Suppressor macrophage (primary cell): ENCODE measurements around the gene OTOP1.
"Not testable (repeated sequence)": the region's sequence is repeated elsewhere in the genome, so short reads cannot be mapped to it uniquely, and the experiment has no call there.

Experiments
- DNase-seq, 4 experiments: peaks; one replicate each; pipeline ENCODE4 v3.0.0-alpha.2; 2020 to 2022
- total RNA-seq, 17 experiments: gene quantifications; one replicate each; lab custom pipeline; 2026; ENCODE audit warnings: mixed read lengths in 6 of 17, inconsistent platforms in 3 of 17; lab: John Stamatoyannopoulos, UW

The OTOP1 gene, protein sequence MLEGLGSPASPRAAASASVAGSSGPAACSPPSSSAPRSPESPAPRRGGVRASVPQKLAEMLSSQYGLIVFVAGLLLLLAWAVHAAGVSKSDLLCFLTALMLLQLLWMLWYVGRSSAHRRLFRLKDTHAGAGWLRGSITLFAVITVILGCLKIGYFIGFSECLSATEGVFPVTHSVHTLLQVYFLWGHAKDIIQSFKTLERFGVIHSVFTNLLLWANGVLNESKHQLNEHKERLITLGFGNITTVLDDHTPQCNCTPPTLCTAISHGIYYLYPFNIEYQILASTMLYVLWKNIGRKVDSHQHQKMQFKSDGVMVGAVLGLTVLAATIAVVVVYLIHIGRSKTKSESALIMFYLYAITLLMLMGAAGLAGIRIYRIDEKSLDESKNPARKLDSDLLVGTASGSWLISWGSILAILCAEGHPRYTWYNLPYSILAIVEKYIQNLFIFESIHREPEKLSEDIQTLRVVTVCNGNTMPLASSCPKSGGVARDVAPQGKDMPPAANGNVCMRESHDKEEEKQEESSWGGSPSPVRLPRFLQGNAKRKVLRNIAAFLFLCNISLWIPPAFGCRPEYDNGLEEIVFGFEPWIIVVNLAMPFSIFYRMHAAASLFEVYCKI
- total RNA-seq: 0 to 0.55 (median 0) reads per million in 17 experiments

DNA sequence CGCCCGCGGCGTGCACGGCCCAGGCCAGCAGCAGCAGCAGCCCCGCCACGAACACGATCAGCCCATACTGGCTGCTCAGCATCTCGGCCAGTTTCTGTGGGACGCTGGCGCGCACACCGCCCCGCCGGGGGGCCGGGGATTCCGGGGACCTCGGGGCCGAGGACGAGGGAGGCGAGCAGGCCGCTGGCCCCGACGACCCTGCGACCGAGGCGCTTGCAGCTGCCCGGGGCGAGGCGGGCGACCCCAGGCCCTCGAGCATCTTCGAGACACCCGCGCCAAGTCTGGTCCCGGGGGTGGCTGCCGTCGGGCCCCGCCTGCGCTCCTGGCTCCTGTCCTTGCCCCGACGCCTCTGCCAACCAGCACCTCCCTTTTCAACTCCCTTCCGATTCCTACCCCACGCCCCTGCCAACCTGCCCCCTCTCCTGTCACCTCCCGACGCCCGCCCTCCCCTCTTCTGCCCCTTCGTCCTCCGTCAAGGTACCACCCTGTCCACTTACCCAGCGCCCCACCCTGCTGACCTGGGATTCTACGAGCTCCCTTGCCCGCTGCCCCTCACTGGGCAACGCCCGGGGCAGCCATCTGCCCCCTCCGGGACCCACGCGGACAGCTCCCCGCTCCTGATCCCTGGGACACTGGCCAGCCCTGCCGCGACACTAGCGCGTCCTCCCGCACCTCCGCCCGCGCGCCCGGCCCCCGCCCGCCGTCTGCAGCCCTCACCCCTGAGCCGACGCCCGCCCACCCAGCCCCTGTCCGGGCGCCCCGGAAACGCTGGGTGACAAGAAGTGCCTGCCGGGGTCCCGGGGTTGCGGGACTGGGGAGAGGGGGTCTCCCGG lies at the start of gene OTOP1:
TSS of gene OTOP1 (minus strand) at position 324 of the 833 bp plus-strand sequence. CDS start at position 259, 65 bp downstream.
- DNase-seq: no peak

DNA sequence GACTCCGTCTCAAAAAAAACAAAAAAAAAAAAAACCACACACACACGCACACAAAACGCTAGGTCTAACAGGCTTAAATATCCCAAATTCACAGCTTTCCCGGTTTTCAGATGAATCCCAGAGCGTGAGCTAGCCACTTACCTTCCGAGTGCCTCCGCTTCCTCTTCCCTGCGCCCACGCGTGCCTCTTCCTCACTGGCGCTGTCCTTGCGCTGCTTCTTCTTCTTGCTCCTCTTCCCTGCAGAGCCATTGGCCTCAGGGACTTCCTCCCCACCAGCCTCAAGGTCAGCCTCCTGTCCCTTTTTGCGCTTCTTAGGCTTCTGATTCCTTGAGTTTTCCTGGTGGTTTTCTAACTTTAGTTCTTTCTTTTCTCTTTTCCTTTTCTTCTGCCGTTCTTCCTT lies 47.5 kb upstream of the OTOP1 start:
- no peak for DNase-seq

DNA sequence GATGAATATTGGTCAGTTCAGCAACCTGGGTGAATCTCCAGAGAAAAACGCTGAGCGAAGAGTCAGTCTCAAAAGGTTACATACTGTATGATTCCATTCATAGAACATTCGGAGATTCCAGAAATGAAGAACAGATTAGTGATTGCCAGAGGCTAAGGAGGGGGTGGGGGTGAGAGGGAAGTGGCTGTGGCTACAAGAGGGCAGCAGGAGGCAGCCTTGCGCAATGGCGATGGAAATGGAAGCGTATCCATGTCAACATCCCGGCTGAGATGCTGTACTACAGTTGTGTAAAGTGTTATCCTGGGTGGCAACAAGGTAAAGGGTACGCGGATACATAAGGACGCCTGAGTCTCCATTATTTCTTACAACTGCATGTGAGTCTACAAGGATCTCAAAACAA lies 45.2 kb upstream of the OTOP1 start:
- DNase-seq: peak; percentile 26 to 65 (median 44)

DNA sequence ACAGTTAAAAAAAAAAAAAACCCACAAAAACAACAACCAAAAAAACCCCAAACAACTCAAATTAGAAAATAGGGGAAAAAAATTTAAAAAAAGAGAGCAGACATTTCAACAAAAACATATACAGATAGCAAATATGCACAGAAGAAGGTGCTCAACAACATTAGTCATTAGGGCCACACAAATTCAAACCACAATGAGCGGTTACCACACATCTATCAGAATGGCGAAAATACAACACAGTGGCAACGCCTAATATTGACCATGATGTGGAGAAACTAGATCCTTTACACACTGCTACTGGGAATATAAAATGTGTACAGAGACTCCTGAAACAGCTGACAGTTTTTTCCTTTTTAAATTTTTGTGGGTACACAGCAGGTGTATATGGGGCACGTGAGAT lies 43.8 kb upstream of the OTOP1 start:
- peak; percentile 12 to 47 (median 22) for DNase-seq

DNA sequence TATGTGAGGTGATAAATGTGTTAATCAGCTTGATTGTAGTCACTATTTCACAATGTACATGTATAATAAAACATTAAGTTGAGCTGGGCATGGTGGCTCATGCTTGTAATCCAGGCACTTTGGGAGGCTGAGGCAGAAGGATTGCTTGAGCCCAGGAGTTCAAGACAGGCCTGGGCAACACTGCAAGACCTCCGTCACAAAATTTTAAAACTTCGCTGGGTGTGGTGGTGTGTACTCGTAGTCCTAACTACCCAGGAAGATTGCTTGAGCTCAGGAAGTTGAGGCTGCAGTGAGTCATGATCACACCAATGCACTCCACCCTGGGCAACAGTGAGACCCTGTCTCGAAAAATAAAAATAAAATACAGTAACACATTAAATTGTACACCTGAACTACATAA lies 43.1 kb upstream of the OTOP1 start:
- peak; percentile 48 to 76 (median 69) for DNase-seq

DNA sequence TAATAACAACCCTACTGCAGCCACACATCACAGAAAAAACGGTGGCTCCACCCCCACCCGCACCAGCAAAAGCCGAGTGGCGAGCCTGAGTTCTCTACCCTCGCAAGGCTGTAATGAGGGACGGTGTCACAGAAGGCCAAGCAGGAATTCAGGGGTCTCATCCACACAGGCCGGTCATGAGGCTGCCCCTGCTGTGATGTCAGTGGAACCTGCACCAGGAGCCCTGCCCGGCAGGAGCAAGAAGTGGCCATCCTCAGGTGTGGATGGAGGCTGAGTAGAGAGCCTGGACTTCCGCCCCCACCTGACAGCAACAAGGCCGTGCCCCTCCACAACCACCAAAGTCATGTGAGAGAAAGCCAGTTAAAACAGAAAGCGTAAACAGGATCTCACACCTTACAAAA lies 42.6 kb upstream of the OTOP1 start:
- no peak for DNase-seq

DNA sequence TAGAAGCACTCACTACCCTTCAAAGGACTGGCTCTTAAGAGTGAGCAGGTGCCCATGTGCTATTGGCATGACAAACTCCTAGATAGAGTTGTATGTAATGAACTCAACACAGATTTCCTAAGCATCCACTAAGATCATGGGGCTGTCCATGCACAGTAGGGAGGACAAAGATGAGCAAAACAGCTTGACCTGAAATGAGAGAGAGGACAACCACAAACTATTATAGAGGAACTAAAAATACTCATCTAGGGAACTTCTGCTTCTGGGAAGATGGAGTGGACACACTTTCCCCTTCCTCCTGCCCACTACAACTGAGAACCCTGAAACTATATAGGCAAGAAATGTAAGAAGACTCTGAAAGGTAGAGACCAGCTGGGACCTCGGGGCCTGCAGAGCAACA lies 42.0 kb upstream of the OTOP1 start:
- DNase-seq: peak; percentile 63 to 88 (median 74)

DNA sequence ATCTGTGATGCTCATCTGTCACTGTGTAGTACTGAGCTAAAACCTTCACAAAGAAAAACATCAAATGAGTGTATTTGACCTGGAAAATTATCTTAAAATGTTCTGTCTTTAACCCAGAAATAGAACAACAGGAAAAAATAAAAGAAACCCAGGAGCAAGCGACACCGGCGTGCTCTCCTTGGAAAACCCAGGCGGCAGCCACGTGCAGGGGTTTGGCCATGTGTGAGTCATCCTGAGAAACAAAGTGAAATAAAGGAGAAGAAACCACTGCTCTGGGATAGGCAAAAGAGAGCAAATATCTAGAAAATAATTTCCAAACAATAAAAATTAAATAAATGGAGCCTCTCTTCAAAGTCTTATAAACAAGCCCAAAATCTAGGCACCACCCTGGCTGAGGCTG lies 41.3 kb upstream of the OTOP1 start:
- peak; percentile 19 to 59 (median 45) for DNase-seq

DNA sequence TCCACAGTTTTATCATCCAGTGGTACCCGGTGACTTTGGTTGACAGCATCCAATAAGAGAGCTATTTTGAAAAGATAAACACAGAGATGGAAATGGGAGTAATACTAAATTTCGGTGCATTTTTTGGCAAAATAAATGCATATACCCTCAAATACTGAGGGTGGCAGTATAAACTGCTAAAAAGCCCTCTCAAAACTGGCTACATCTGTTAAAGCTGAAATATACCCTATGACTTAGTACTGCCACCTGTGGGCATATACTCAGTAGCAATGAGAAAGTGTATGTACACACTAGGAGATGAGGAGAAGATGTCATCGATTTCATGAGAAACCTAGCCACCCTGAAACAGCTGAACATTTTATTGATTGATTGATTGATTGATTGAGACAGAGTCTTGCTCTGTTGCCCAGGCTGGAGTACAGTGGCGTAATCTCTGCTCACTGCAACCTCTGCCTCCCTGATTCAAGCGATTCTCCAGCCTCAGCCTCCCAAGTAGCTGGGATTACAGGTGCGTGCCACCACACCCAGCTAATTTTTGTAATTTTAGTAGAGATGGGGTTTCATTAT lies 33.5 kb upstream of the OTOP1 start:
- DNase-seq: peak; percentile 19 to 75 (median 52)

DNA sequence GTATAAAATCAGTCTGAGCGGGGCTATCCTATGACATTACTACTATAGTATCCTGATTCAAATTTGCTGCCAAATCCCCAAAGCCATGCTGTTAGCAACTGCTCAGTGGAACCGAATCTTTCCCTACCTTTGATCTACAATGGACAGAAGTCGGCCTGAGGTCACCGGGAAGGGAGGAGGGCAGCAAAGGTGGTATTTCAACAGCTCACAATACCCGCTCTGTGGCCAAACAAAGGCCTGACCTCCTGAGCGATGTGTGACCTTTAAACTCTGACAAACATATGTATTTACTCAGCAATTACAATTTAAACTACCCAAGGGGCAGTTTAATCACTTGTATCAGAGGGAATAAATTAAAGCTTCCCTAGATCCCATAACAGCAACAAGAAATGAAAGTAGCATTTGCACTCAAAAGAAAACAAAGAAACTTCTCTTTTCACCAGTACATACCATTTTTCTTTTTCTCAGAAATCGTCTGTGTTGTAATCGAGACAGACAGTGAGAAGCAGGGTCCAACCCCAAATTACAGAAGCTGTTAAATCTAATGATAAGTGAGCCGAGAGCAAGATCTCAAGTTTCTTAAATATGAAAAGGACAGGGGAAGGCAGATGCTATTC lies 32.9 kb upstream of the OTOP1 start:
- no peak for DNase-seq

DNA sequence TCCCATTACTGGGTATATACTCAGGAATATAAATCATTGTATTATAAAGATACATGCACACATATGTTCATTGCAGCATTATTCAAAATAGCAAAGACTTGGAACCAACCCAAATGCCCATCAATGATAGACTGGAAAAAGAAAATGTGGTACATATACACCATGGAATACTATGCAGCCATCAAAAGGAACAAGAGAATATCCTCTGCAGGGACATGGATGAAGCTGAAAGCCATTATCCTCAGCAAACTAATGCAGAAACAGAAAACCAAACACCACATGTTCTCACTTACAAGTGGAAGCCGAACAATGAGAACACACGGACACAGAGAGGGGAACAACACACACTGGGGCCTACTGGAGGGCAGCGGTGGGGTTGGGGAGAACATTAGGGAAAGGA lies 31.0 kb upstream of the OTOP1 start:
- DNase-seq: not testable (repeated sequence)

DNA sequence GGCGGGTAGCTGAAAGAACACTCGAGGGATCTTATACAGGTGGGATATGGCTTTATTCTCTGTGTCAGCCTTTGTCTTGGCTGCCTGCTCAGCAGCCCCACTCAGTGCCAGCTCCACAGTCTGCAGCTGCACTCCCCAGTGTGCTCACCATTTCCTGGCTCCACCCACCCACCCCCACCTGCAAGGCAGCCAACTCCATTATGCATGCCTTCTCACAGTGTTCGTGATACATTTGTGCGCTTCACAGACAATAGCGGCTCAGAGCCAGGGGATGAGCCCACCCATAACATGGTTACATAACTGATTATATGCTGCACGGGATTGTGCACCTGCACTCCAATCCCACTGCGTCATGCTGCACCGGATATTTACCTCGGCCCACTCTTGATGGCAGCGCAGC lies 30.1 kb upstream of the OTOP1 start:
- no peak for DNase-seq

DNA sequence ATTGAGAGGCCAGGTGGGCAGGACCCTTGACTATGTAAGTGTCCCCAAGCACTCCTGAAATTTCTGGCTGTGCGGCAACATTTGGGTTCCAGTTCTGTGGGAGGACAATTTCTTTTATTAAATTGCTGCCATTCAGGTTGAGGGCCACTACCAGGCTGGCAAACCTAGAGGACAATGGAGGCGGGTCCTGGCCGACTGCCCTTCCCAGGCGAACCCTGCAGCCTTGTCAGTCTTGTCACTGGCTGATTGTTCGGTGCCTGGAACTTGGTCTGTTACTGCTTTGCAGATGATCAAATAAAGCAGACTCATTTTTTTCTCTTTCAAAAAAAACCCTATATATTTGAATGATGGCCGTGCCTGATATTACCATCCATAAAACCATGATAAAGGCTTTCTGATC lies 27.9 kb upstream of the OTOP1 start:
- DNase-seq: no peak

DNA sequence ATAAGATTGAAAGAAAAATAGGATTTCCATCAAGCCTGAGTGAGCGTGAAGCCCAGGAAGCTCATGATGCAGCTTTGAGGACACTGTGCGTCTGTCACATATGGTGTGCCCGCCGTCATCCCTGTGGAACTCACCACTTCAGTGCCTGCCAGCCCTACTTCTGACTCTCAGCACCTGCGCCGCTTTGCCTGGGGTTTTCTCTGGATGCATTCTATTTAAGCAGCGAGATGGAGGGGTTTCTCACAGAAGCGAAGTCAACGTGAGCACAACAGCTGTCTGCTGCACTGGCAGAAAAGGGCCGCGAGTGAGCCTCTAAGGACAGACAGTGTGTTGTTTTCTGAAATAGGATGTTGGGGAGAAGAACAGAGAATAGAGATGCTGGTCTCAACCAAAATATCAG lies 27.5 kb upstream of the OTOP1 start:
- DNase-seq: no peak

DNA sequence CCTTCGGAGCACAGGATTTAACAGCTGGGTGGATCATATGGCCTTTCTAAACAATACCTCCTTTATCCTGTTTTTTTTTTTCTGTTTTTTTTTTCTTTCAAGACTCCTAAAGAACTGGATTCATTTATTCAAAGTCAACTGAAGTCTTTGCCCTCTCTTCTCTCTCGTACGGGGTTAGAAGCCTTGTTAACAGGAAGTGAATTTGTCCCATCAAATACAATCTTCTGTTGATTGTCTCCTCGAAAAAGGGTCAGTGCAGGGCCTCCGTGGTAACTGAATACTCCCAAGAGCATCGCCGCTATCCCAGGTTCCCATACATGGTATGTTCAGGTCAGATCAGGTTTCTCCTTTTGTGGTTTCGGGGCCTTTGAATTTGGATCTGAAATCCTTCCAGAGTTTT lies 23.1 kb upstream of the OTOP1 start:
- DNase-seq: no peak

DNA sequence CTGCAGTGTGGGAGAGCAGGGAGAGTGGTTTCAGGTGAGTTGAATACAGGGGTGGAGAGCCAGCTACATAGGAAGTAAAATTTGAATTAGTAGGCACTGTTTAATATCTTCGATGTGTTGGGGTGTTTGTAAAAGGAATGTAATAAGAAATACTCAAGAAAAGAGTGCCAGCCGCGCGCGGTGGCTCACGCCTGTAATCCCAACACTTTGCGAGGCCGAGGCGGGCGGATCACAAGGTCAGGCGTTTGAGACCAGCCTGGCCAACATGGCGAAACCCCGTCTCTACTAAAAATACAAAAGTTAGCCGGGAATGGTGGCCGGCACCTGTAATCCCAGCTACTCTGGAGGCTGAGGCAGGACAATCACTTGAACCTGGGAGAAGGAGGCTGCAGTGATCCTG lies 22.6 kb upstream of the OTOP1 start:
- DNase-seq: not testable (repeated sequence)

DNA sequence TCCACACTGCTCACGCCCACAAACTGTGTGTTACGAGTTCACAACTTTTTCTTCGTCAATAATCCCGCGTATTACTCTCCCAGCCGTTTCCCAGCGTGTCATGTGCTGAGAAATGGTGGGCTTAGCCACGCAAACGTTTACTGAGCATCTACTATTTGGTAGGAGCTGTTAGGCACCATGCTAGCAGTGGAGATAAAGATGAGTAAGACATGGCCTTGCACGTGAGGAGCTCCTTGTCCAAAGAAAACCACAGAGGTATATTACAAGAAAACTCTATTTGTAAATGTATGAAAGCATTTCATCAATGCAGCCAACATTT lies 22.1 kb upstream of the OTOP1 start:
- peak in 1 of 4 experiments; percentile 29 for DNase-seq

DNA sequence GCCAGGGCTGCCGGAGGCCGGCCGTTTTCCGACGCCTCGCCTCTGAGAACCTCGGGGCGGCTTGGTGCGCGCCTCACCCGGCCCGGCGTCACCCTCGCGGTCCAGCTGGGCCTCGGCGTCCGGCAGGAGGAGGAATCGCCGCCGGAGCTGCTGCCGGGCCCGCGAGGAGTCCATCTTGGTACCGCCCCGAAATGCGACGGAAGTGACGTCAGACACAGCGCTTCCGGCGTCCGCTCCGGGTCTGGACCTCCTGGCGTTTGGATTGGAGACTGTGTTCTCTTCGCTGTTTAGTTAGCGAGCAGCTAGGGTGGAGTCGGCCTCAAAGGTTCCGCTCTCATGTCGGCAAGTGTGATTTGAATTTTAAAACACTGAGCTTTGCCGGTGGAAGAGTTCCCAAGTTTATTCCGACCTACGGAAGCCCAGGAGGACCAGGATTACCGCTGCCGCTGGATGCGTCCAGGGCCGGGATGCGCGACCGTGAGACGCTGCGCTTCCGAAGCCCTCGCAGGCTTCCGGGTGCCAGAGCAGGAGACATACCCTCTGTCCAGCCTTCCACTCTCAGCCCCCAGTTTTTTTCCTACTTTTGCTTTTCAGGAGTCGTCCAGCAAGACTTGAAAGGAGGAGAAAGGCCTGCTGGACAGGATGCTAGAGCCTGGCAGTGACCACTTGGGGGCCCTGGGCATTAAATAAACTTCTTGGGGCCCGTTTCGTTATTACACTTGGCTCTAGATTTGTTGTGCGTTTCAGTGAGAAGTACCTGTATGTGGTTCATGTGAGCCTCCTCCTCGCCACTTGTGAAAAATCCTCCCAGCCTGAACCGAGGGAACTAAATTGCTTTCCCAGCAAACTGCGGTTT lies 21.5 kb upstream of the OTOP1 start, which contains the start of gene TMEM128:
TSS of gene TMEM128 (minus strand) at position 195 of the 856 bp plus-strand sequence. CDS start at position 174, 21 bp downstream.
- peak; percentile 94 to 96 (median 96) for DNase-seq

DNA sequence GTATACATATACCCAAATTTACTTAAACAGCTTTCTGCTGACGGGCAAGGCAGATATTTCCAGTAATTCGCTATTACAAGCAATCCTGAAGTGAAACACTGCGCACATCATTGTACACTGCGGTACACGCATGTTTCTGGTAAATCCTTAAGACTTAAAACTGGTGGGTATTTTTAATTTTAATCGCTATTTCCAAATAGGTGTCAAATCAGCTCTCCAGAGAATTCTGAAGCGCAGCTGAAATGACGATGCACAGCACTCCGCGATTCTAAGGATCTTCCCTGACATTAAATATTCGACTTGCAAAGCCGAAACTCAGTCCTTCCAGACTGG lies 20.9 kb upstream of the OTOP1 start:
- DNase-seq: no peak

DNA sequence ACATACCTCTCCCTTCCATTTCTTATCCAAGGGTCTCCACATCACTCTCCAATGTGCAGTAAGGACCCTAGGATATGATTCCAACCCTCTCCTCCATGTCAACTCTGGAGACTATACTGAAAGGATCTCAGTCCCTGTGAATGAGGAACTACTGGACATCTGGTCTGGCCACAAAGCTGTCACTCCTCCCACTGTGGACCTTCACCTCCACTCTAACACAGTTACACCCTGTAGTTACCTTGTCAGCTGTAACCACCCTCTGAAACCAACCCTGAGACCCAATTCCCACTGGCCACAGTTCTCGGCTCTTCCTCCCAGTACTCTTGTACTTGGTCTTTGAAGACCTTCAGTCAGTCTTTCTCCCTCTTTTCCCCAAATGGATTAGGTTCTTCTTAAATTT lies 18.4 kb upstream of the OTOP1 start:
- DNase-seq: peak in 1 of 4 experiments; percentile 45

DNA sequence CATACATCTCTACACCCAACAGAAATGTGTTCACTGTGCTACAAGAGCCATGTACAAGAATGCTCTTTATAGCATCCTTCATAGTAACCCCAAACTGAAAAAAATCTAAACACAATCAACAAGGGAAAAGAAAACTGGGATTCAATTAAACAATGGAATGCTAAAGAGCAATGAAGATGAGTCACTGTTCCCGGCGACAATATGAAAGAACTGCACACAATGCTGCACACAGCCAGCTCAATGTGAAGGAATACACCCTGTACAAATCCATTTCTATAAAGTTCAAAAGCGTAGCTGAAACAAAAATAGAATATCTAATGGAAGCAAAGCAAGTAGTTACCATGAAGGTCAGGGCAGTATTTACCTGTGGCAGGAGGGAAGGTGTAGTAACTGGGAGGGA lies 12.8 kb upstream of the OTOP1 start:
- DNase-seq: not testable (repeated sequence)

DNA sequence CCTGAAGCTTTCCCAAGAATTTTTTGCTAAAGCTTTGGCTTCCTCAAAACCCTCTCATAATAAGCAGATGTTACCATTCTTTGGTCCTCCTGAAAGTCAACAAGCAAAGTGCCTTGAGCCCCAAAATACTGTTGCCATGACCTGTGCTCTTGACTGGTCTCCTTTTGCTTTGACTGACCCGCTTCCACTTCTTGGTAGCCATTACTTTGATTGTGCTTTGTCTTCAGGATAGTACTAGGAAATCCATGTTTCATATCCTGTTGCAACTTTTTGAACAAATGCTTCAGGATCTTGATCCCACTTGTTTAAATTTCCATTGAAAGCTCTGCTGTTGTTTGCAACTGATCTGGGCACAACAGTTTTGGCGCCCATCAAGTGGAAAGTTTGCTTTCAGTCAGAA lies 6.9 kb upstream of the OTOP1 start:
- DNase-seq: no peak
